Stimulated activated effector memory CD8-positive, alpha-beta T cell treated with anti-CD3 and anti-CD28 coated beads, Interleukin-12 subunit alpha, Interleukin-12 subunit beta, amount 100 ng/mL, for 72 hours (primary cell): ENCODE results near the gene EIF5A2.
A peak's percentile ranks its signal among the peaks of the same experiment; 100 is the strongest.
"Not testable (repeated sequence)": the region's sequence is repeated elsewhere in the genome, so short reads cannot be mapped to it uniquely, and the experiment has no call there.

Experiments
- ATAC-seq: fragments of 150-1000 bp; cut with Tn5 transposase; 2 replicates; pipeline ENCODE4 v1.10.0; 2021
- DNase-seq, 2 donors: peaks; one replicate each; pipeline ENCODE4 v3.0.0; 2021 to 2022; ENCODE audit warnings: low spot score in 2 of 2
- H3K27ac Mint-ChIP-seq: one replicate; pipeline ENCODE4 v1.8.0; 2022; ENCODE audit warnings: mild to moderate bottlenecking, mixed read lengths
- H3K36me3 Mint-ChIP-seq: one replicate; pipeline ENCODE4 v1.8.0; 2022; ENCODE audit warnings: mild to moderate bottlenecking, mixed read lengths
- H3K4me1 Mint-ChIP-seq: one replicate; pipeline ENCODE4 v1.8.0; 2022; ENCODE audit warnings: mixed read lengths
- H3K4me3 Mint-ChIP-seq: one replicate; pipeline ENCODE4 v1.8.0; 2022; ENCODE audit warnings: mild to moderate bottlenecking, mixed read lengths
- H3K9me3 Mint-ChIP-seq: one replicate; pipeline ENCODE4 v1.8.0; 2022; ENCODE audit warnings: mixed read lengths

Gene EIF5A2

DNA sequence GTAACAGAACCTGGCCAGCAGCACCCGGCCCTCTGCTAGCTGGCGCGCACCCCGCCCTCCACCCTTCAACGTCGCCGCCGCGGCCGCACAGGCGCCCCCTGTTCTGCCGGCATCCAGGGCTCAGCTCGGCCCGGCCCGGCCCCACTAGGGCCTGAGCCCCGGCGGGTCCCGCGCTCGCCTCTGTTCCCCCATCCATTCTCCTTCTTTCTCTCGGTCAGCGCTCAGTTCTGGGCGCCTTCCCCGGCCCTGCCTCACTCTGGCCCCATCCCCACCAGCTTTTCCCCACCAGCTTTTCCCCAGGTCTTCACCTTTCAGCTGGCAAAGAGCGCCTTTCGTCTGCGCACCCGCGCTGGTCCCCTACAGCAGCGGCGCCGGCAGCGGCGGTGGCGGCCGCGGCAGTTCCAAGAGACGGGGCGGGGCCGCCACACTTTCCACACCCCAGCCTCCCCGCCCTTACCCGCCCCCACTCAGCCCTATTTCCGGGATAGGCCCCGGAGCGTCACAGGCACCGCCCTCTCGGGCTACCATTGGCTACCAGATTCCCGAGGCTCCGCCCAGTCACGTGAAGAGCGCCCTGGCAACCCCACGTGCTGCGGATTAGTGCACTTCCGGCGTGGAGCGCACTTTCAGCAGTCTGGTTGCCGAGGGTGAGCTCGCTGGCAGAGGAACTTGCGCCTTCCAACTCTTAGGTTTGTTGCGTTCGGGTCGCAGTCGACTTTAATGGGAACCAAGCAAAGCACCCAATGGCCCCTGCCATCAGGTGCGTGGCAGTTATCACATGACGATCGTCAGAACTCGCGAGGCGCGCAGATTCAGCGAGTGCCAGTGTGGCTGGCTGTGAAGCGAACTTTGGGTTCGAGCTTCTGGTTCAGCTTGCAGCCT is at the start of gene EIF5A2:
EIF5A2 (minus strand) TSS at position 403 of the 882 bp plus-strand sequence. CDS start 831 bp downstream, outside the sequence.
- ATAC-seq: peak; percentile 95
- H3K4me1 Mint-ChIP-seq: peaks cover 14% of the 10 kb centered on the region
- H3K9me3 Mint-ChIP-seq: no peaks in the 10 kb centered on the region

DNA sequence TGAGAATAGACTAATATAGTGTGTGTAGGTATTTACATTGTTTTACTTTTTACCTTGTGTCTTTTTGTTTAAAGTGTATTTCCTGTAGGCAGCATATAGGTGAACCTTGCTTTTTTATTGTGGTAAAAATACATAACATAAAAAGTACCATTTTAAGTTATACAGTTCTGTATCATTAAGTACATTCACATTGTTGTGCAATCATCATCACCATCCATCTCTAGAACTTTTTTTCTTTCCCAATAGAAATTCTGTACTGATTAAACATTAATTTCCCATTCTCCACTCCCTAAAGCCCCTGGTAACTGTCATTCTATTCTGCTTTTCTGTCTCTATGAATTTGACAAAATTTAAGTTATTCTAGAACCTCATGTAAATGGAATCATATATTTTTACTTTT is 48.2 kb upstream of the EIF5A2 start:
- Mint-ChIP-seq H3K36me3 (no peaks in the 10 kb centered on the region), H3K9me3 (no peaks in the 10 kb centered on the region), H3K4me3 (no peak overlapping the region), H3K4me1 (no peaks in the 10 kb centered on the region), H3K27ac (no peak overlapping the region)
- ATAC-seq: no peak
- DNase-seq: no peak

More for the DNA sequence above, at the start of gene EIF5A2:
- Mint-ChIP-seq H3K4me3 (peak within 1 kb of the TSS; percentile 92), H3K36me3 (no peaks in the 10 kb centered on the region), H3K27ac (peak within 1 kb of the TSS; percentile 96)
- DNase-seq: peak; percentile 72 to 94

DNA sequence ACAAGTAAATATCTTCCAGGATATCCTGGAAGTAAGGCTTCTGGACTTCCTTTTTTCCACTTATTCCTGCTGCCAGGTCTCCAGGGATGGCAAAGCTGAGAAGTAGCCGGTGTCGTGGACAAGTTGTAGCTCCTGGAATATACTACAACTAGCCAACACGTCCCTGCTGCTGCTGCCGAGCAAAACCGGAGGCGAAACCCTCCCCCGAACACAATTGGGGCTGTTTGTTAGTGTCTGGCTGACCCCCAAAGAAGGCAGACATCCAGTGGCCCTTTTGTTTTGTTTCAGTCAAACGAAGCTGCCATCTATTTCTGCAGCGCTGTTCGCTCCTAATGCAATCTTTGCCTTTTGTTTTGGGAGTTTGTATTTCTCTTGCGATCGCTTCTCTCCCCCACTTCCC is 45.3 kb upstream of the EIF5A2 start:
- Mint-ChIP-seq H3K9me3 (no peaks in the 10 kb centered on the region), H3K4me3 (no peak overlapping the region), H3K4me1 (no peaks in the 10 kb centered on the region), H3K36me3 (no peaks in the 10 kb centered on the region), H3K27ac (no peak overlapping the region)
- DNase-seq: no peak
- no peak for ATAC-seq

DNA sequence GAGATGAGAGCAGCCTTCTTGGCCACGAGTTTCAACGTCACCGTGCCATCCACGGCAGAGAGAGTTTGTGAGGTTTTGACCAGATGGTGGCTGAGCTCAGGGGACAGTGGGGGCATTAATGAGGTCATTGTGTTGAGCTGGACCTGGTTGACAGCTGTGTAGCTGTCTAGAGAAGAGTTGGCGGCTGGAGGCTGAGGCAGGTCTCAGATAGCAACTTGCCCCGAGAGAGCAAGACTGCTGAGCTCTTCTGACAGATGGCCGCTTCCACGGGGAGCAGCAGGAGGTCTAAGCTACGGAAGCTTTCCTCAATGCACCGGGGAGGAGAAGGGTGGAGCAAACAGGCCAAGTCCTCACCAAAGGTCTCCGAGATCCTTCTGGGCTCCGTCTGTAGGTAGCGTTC is 44.8 kb upstream of the EIF5A2 start:
- Mint-ChIP-seq H3K27ac (no peak overlapping the region), H3K9me3 (no peaks in the 10 kb centered on the region), H3K4me1 (no peaks in the 10 kb centered on the region), H3K36me3 (no peaks in the 10 kb centered on the region), H3K4me3 (no peak overlapping the region)
- DNase-seq (no peak), ATAC-seq (no peak)

DNA sequence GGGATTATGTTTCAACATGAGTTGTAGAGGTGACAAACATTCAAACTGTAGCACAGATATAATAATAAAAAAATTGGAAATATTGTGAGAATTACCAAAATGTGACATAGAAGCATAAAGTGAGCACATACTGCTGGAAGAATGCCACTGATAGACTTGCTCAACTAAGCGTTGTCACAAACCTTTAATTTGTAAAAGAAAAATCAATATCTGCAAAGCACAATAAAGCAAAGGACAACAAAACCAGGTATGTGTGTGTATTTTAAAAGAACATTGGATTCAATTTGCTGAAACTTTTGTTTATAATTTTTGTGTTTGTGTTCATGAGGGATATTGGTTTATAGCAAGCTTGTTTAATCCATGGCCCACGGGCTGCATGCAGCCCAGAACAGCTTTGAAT is 40.8 kb upstream of the EIF5A2 start:
- ATAC-seq (no peak), DNase-seq (no peak)
- Mint-ChIP-seq H3K36me3 (no peaks in the 10 kb centered on the region), H3K4me3 (no peak overlapping the region), H3K4me1 (no peaks in the 10 kb centered on the region), H3K9me3 (no peaks in the 10 kb centered on the region), H3K27ac (no peak overlapping the region)

DNA sequence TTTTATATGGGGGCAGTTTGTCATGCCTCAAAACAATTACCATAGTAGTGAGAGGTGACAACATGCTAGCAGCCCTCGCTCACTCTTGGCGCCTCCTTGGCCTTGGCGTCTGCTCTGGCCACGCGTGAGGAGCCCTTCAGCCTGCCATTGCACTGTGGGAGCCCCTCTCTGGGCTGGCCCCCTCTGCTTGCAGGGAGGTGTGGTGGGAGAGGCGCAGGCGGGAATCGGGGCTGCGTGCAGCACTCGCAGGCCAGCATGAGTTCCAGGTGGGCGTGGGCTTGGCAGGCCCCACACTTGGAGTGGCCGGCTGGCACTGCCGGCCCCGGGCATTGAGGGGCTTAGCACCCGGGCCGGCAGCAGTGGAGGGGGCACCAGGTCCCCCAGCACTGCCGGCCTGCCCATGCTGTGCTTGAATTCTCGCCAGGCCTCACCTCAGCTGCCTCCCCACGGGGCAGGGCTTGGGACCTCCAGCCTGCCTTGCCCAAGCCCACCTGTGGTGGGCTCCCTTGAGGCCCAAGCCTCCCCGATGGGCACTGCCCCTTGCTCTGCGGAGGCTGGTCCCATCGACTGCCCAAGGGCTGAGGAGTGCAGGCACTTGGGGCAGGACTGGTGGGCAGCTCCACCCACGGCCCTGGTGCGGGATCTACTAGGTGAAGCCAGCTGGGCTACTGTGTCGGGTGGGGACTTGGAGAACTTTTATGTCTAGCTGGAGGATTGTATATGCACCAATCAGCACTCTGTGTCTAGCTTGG is 38.8 kb upstream of the EIF5A2 start:
- Mint-ChIP-seq H3K27ac (no peak overlapping the region), H3K4me1 (no peaks in the 10 kb centered on the region), H3K9me3 (peaks cover 4% of the 10 kb centered on the region), H3K4me3 (no peak overlapping the region), H3K36me3 (no peaks in the 10 kb centered on the region)
- DNase-seq (no peak), ATAC-seq (no peak)

DNA sequence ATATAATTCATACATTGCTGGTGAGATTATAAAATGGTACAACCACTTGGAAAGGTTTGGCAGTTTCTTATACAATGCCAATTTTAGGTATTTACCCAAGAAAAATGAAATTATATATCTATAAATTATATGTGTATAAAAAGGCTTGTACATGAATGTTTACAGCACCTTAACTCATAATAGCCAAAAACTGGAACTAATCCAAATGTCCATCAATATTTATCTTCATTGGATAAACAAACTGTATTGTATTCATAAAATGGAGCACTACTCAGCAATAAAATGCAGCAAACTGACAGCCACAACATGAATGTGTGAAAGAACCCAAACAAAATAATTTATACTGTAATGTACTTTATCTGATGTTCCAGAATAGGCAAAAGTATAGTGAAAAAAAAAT is 33.6 kb upstream of the EIF5A2 start:
- H3K4me1 Mint-ChIP-seq: no peaks in the 10 kb centered on the region
- H3K36me3 Mint-ChIP-seq: no peaks in the 10 kb centered on the region
- peaks cover 6% of the 10 kb centered on the region for H3K9me3 Mint-ChIP-seq
- H3K27ac Mint-ChIP-seq: no peak overlapping the region
- H3K4me3 Mint-ChIP-seq: no peak overlapping the region
- no peak for ATAC-seq
- DNase-seq: no peak

DNA sequence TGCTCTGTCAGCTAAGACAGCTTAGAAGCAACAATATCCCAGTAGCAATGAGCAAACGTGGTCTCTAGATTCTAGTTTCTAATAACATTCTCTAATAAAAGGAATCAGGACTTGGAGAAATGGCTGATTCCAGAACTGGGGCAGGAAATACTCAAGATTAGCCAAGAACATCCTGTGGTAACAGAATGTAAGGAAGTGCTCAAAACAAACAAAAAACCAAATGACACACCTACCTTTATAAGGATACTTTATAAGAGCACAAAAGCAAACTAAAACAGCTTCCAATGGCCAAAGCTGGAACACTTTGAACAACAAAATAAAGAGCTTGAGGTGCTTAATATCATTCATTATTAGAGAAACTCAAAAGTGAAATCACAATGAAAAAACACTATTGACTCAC is 33.1 kb upstream of the EIF5A2 start:
- Mint-ChIP-seq H3K4me3 (no peak overlapping the region), H3K9me3 (peaks cover 6% of the 10 kb centered on the region), H3K27ac (no peak overlapping the region), H3K36me3 (no peaks in the 10 kb centered on the region), H3K4me1 (no peaks in the 10 kb centered on the region)
- ATAC-seq (no peak), DNase-seq (no peak)

DNA sequence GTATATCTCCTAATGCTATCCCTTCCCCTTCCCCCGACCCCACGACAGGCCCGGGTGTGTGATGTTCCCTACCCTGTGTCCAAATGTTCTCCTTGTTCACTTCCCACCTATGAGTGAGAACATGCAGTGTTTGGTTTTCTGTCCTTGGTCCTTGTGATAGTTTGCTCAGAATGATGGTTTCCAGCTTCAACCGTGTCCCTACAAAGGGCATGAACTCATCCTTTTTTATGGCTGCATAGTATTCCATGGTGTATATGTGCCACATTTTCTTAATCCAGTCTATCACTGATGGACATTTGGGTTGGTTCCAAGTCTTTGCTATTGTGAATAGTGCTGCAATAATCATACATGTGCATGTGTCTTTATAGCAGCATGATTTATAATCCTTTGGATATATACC is 24.6 kb upstream of the EIF5A2 start:
- DNase-seq, H3K4me3 Mint-ChIP-seq, H3K36me3 Mint-ChIP-seq, H3K27ac Mint-ChIP-seq, H3K4me1 Mint-ChIP-seq, ATAC-seq, H3K9me3 Mint-ChIP-seq: not testable (repeated sequence)

DNA sequence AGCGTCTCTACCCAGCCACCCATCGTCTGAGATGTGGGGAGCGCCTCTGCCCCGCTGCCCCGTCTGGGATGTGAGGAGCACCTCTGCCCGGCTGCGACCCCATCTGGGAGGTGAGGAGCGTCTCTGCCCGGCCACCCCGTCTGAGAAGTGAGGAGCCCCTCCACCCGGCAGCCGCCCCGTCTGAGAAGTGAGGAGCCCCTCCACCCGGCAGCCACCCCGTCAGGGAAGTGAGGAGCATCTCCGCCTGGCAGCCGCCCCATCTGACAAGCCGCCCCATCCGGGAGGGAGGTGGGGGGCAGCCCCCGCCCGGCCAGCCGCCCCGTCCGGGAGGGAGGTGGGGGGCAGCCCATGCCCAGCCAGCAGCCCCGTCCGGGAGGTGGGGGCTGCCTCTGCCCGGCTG is 15.1 kb upstream of the EIF5A2 start:
- not testable (repeated sequence) for H3K27ac Mint-ChIP-seq, ATAC-seq, H3K9me3 Mint-ChIP-seq, H3K4me1 Mint-ChIP-seq, DNase-seq, H3K36me3 Mint-ChIP-seq, H3K4me3 Mint-ChIP-seq

DNA sequence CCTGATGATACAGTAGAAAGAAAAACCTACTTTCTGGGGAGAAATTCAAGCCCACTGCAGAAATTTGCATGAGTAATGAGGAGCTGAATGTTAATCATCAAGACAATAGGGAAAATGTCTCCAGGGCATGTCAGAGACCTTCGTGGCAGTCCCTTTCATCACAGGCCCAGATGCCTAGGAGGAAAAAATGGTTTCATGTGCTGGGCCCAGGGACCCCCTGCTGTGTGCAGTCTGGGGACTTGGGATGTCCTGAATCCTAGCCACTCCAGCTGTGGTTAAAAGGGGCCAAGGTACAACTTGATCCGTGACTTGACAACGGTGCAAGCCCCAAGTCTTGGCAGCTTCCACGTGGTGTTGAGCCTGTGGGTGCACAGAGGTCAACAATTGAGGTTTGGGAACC is 10.3 kb upstream of the EIF5A2 start:
- Mint-ChIP-seq H3K4me3 (no peak overlapping the region), H3K4me1 (no peaks in the 10 kb centered on the region), H3K27ac (no peak overlapping the region), H3K9me3 (peaks cover 17% of the 10 kb centered on the region), H3K36me3 (no peaks in the 10 kb centered on the region)
- DNase-seq (no peak), ATAC-seq (no peak)

DNA sequence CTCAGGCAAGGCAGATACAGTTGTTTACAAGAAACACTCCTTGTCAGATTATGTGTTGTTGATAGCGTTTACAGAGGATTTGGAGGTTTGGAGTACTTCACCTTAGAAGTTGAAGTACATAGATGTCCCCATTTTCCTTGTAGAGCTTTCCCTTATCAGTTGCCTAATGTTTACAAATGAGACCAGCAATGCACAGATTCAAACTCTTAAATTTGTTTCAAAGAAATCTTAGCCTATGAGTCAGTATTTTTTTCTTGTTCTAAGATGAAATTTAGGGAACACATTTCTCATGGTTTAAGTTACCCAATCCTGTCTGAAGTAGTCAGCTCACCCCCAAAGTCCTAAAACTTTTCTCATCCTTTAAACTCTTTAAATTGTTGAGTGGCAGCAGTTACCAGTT is 6.3 kb upstream of the EIF5A2 start:
- peaks cover 9% of the 10 kb centered on the region for H3K9me3 Mint-ChIP-seq
- H3K27ac Mint-ChIP-seq: no peak overlapping the region
- DNase-seq (no peak), ATAC-seq (no peak)
- H3K4me3 Mint-ChIP-seq: no peak overlapping the region
- no peaks in the 10 kb centered on the region for H3K36me3 Mint-ChIP-seq
- no peaks in the 10 kb centered on the region for H3K4me1 Mint-ChIP-seq

DNA sequence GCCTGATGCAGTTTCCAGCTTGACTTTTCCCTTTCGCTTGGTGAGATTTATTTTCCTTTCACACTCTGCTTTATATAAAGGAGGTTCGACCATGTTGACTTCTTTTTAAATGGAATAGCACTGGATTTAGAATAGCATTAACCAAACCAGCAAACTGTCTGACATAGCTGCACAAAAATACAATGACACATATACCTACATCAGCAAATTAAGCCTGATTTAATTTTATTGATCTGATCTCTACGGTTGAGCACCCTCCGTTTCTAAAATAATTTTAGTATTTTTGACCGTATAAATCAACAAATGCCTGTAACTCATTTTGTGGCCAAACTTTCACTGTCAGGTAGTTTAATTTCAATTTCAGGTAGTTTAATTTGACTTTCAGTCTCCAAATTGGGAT is 5.8 kb upstream of the EIF5A2 start:
- DNase-seq (no peak), ATAC-seq (no peak)
- peaks cover 9% of the 10 kb centered on the region for H3K9me3 Mint-ChIP-seq
- no peak overlapping the region for H3K27ac Mint-ChIP-seq
- H3K36me3 Mint-ChIP-seq: no peaks in the 10 kb centered on the region
- H3K4me1 Mint-ChIP-seq: no peaks in the 10 kb centered on the region
- no peak overlapping the region for H3K4me3 Mint-ChIP-seq

DNA sequence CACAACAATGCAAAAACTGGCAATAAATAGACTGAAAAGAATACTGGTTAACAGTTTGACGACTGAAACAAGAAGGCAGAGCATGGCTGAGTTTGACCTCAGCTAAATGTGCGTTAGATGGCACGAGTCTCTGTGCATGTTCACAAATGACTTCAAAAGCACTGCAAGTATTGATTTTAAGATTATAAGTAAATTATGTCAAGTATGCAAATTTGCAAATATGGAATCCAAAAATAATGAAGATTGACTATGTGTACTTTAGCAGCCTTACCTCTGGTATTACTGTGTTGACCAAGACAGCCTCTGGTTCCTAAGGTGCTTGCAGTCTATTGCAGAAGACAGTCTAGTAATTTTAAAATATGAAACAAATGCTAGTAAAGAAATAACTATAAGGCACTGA is 2.6 kb upstream of the EIF5A2 start:
- H3K27ac Mint-ChIP-seq: no peak overlapping the region
- DNase-seq (no peak), ATAC-seq (no peak)
- no peak overlapping the region for H3K4me3 Mint-ChIP-seq
- H3K36me3 Mint-ChIP-seq: no peaks in the 10 kb centered on the region
- no peaks in the 10 kb centered on the region for H3K9me3 Mint-ChIP-seq
- H3K4me1 Mint-ChIP-seq: peaks cover 8% of the 10 kb centered on the region

DNA sequence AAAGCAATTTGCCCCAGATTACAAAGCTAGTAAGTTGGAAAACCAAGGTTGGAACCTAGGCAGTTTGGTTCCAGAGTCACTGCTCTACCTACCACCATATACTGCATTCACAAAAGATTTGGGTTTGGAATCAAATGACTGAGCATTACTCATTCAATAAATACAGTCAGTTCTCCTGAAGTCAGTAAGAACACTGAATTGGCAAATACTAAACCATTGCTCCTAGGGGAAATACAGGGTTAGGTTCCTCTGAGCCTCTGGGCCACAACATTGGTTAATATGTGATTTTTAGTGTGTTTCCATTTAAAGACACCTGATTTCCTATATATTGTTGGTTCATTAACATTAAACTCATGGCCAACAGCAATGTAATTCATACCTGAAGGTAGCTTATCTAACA is 2.1 kb upstream of the EIF5A2 start:
- peak; percentile 17 for ATAC-seq
- DNase-seq: no peak
- Mint-ChIP-seq H3K27ac (no peak overlapping the region), H3K4me1 (peaks cover 13% of the 10 kb centered on the region), H3K4me3 (no peak overlapping the region), H3K36me3 (no peaks in the 10 kb centered on the region), H3K9me3 (no peaks in the 10 kb centered on the region)
